ENCODE results near the gene UBA6. TPM values are rescaled to one million over a fixed set of nuclear protein-coding genes. Genes with fewer than 3 reads are reported as not detected.
A peak's percentile ranks its signal among the peaks of the same experiment; 100 is the strongest.

The UBA6 gene
- total RNA-seq, 1 experiment from 2014 or later: 81.5 TPM

DNA sequence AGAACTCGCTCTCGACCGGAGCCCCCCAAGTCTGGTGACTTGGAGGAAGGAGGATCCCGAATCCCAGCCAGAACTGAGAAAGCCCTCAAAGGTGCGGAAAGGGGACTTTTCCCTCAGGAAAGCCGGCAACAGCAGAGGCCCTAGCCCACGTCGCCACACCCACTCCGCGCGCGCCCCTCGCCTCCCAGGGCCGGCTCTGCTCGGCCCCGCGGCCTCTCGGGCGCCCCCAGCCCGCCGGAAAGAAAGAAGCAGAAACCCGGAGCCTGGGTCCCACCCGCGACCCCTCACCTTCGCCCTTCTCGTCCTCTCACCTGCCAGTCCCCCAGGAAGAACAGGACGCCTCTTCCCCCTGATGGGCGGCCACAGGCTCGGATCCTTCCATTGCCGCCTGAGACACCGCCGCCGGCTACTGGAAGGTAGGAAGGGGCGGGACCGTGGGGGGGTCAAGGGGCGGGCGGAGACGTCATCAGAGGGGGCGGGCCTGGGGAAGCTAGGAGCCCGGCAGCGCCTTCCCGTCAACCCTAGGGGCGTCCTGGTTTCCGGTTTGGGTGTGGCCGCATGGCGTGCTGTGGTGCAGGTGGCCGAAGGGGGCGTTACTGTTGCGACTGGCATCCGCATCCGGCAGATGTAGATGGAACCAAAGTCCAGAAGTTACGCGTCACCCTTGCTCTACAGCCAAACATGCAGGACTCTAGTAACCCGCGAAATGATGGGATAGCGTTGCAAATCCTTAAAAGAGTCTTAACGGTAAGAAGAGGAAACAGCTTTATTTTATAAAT, at the start of gene UBA6 (continued):
- no peak for TF ChIP-seq AFF4 (CRISPR knock-in tag; IDR thresholded peaks at IDR 0.05; ENCODE audit: borderline replicate concordance)
- TF ChIP-seq, protein P1, sequence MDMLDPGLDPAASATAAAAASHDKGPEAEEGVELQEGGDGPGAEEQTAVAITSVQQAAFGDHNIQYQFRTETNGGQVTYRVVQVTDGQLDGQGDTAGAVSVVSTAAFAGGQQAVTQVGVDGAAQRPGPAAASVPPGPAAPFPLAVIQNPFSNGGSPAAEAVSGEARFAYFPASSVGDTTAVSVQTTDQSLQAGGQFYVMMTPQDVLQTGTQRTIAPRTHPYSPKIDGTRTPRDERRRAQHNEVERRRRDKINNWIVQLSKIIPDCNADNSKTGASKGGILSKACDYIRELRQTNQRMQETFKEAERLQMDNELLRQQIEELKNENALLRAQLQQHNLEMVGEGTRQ (CRISPR knock-in tag; IDR thresholded peaks at IDR 0.05): 0 out of 2 replicates have a peak, but pooled peaks have one; percentile 21
- TF ChIP-seq SMAD3 (CRISPR knock-in tag; IDR thresholded peaks at IDR 0.05; ENCODE audit: borderline replicate concordance): no peak
- no peak for TF ChIP-seq SMAD4 (CRISPR knock-in tag; IDR thresholded peaks at IDR 0.05)
- no peak for TF ChIP-seq FOXJ3 (CRISPR knock-in tag; IDR thresholded peaks at IDR 0.05; ENCODE audit: borderline replicate concordance)
- no peak for TF ChIP-seq NFATC4 (CRISPR knock-in tag; IDR thresholded peaks at IDR 0.05)
- TF ChIP-seq, protein P2, sequence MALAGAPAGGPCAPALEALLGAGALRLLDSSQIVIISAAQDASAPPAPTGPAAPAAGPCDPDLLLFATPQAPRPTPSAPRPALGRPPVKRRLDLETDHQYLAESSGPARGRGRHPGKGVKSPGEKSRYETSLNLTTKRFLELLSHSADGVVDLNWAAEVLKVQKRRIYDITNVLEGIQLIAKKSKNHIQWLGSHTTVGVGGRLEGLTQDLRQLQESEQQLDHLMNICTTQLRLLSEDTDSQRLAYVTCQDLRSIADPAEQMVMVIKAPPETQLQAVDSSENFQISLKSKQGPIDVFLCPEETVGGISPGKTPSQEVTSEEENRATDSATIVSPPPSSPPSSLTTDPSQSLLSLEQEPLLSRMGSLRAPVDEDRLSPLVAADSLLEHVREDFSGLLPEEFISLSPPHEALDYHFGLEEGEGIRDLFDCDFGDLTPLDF (CRISPR knock-in tag; IDR thresholded peaks at IDR 0.05): no peak
- TF ChIP-seq, protein P3, sequence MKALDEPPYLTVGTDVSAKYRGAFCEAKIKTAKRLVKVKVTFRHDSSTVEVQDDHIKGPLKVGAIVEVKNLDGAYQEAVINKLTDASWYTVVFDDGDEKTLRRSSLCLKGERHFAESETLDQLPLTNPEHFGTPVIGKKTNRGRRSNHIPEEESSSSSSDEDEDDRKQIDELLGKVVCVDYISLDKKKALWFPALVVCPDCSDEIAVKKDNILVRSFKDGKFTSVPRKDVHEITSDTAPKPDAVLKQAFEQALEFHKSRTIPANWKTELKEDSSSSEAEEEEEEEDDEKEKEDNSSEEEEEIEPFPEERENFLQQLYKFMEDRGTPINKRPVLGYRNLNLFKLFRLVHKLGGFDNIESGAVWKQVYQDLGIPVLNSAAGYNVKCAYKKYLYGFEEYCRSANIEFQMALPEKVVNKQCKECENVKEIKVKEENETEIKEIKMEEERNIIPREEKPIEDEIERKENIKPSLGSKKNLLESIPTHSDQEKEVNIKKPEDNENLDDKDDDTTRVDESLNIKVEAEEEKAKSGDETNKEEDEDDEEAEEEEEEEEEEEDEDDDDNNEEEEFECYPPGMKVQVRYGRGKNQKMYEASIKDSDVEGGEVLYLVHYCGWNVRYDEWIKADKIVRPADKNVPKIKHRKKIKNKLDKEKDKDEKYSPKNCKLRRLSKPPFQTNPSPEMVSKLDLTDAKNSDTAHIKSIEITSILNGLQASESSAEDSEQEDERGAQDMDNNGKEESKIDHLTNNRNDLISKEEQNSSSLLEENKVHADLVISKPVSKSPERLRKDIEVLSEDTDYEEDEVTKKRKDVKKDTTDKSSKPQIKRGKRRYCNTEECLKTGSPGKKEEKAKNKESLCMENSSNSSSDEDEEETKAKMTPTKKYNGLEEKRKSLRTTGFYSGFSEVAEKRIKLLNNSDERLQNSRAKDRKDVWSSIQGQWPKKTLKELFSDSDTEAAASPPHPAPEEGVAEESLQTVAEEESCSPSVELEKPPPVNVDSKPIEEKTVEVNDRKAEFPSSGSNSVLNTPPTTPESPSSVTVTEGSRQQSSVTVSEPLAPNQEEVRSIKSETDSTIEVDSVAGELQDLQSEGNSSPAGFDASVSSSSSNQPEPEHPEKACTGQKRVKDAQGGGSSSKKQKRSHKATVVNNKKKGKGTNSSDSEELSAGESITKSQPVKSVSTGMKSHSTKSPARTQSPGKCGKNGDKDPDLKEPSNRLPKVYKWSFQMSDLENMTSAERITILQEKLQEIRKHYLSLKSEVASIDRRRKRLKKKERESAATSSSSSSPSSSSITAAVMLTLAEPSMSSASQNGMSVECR (CRISPR knock-in tag; IDR thresholded peaks at IDR 0.05; ENCODE audit: borderline replicate concordance): peak; percentile 55; the same call in 1 of the 2 replicates
- TF ChIP-seq HMGXB4 (CRISPR knock-in tag; IDR thresholded peaks at IDR 0.05): 0 out of 2 replicates have a peak, but pooled peaks have one; percentile 54
- peak; percentile 65; the same call in 1 of the 2 replicates for TF ChIP-seq CREM (CRISPR knock-in tag; IDR thresholded peaks at IDR 0.05)
- TF ChIP-seq RELA (CRISPR knock-in tag; IDR thresholded peaks at IDR 0.05; ENCODE audit: borderline replicate concordance): no peak
- TF ChIP-seq TCF7 (CRISPR knock-in tag; IDR thresholded peaks at IDR 0.05; ENCODE audit: low read depth): no peak
- TF ChIP-seq, protein P4, sequence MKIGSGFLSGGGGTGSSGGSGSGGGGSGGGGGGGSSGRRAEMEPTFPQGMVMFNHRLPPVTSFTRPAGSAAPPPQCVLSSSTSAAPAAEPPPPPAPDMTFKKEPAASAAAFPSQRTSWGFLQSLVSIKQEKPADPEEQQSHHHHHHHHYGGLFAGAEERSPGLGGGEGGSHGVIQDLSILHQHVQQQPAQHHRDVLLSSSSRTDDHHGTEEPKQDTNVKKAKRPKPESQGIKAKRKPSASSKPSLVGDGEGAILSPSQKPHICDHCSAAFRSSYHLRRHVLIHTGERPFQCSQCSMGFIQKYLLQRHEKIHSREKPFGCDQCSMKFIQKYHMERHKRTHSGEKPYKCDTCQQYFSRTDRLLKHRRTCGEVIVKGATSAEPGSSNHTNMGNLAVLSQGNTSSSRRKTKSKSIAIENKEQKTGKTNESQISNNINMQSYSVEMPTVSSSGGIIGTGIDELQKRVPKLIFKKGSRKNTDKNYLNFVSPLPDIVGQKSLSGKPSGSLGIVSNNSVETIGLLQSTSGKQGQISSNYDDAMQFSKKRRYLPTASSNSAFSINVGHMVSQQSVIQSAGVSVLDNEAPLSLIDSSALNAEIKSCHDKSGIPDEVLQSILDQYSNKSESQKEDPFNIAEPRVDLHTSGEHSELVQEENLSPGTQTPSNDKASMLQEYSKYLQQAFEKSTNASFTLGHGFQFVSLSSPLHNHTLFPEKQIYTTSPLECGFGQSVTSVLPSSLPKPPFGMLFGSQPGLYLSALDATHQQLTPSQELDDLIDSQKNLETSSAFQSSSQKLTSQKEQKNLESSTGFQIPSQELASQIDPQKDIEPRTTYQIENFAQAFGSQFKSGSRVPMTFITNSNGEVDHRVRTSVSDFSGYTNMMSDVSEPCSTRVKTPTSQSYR (CRISPR knock-in tag; IDR thresholded peaks at IDR 0.05): no peak
- TF ChIP-seq GTF2I (CRISPR knock-in tag; conservative IDR thresholded peaks at IDR 0.05): no peak
- TF ChIP-seq FOXK1 (CRISPR knock-in tag; IDR thresholded peaks at IDR 0.05): peak; percentile 75; the same call in 1 of the 2 replicates
- TF ChIP-seq, protein P5, sequence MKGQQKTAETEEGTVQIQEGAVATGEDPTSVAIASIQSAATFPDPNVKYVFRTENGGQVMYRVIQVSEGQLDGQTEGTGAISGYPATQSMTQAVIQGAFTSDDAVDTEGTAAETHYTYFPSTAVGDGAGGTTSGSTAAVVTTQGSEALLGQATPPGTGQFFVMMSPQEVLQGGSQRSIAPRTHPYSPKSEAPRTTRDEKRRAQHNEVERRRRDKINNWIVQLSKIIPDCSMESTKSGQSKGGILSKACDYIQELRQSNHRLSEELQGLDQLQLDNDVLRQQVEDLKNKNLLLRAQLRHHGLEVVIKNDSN (CRISPR knock-in tag; IDR thresholded peaks at IDR 0.05): peak; percentile 33; the same call in 1 of the 2 replicates
- no peak for TF ChIP-seq GRHL2 (CRISPR knock-in tag; IDR thresholded peaks at IDR 0.05; ENCODE audit: insufficient replicate concordance, severe bottlenecking)
- no peak for TF ChIP-seq SOX15 (CRISPR knock-in tag; IDR thresholded peaks at IDR 0.05)
